ENCODE measurements around the gene FAM163B. TPM values are rescaled to one million over a fixed set of nuclear protein-coding genes. Genes with fewer than 3 reads are reported as not detected.

Gene FAM163B
- total RNA-seq, 1 donor from 2014 or later = not detected

DNA sequence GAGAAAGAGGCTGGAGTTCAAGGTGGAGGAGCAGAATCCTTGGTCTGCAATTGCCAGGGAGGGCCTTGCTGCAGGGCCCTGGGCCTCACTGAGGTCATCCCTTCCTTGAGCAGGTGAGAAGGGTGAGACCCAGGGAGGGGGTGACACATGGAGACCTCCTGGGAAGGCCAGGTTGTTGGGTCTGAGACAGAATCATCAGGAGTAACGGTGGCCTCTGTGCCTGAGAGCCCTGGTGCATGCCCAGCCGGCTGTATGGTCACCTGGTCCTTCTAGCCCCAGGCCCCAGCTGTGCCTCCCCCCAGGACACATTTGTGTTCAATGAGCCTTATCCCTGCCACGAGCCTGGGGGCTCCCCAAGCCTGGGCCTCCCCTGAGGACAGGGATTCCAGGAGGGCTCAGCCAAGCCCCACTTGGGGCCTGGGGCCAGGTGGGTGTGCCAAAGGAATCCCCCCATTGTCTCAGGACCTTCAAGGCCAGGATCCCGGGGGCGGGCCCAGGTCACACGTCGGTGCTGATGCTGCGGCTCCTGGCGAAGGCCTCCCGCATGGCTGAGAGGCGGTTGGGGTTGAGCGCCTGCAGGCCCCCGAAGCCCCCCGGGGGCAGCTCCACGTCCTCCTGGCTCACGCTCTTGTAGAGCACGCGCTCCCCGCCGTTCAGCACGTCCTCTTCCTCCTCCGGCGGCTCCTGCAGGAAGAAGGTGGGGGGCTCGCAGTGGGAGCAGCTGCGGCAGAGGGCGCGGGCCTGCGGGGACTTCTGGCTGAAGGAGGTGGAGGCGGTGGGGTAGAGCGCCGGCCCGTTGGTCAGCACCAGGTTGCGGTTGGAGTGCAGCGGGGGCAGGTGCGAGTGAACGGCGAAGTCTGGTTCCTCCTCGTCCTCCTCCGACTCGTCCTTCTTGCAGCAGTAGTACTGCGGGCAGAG, 30.4 kb downstream of the FAM163B start:
- Mint-ChIP-seq H3K27ac (ENCODE audit: unreplicated experiment) (no peak overlapping the region), H3K4me3 (ENCODE audit: unreplicated experiment) (no peak overlapping the region), H3K36me3 (ENCODE audit: unreplicated experiment) (no peaks in the 10 kb centered on the region), H3K27me3 (ENCODE audit: unreplicated experiment) (peaks cover 46% of the 10 kb centered on the region), H3K9me3 (ENCODE audit: unreplicated experiment) (no peaks in the 10 kb centered on the region), H3K4me1 (ENCODE audit: unreplicated experiment) (peaks cover 6% of the 10 kb centered on the region)
- TF ChIP-seq CTCF (IDR thresholded peaks at IDR 0.05) = no peak
- DNase-seq (ENCODE audit: extremely low spot score, unreplicated experiment) = no peak

- Mint-ChIP-seq H3K4me1 (ENCODE audit: unreplicated experiment) (peaks cover 6% of the 10 kb centered on the region), H3K9me3 (ENCODE audit: unreplicated experiment) (no peaks in the 10 kb centered on the region), H3K27me3 (ENCODE audit: unreplicated experiment) (peaks cover 46% of the 10 kb centered on the region), H3K27ac (ENCODE audit: unreplicated experiment) (no peak overlapping the region), H3K4me3 (ENCODE audit: unreplicated experiment) (no peak overlapping the region), H3K36me3 (ENCODE audit: unreplicated experiment) (no peaks in the 10 kb centered on the region)
- TF ChIP-seq CTCF (IDR thresholded peaks at IDR 0.05) = no peak
- no peak for DNase-seq (ENCODE audit: extremely low spot score, unreplicated experiment)
These were observed 31.5 kb downstream of the FAM163B start for GRCh38 chr9:133577737-133578112.

GRCh38 chr9:133576875-133577736, 32.1 kb downstream of the FAM163B start:
- no peak for DNase-seq (ENCODE audit: extremely low spot score, unreplicated experiment)
- H3K4me1 Mint-ChIP-seq (ENCODE audit: unreplicated experiment) = peaks cover 6% of the 10 kb centered on the region
- H3K4me3 Mint-ChIP-seq (ENCODE audit: unreplicated experiment) = no peak overlapping the region
- TF ChIP-seq CTCF (IDR thresholded peaks at IDR 0.05) = no peak
- no peaks in the 10 kb centered on the region for H3K9me3 Mint-ChIP-seq (ENCODE audit: unreplicated experiment)
- H3K36me3 Mint-ChIP-seq (ENCODE audit: unreplicated experiment) = no peaks in the 10 kb centered on the region
- no peak overlapping the region for H3K27ac Mint-ChIP-seq (ENCODE audit: unreplicated experiment)
- peaks cover 41% of the 10 kb centered on the region for H3K27me3 Mint-ChIP-seq (ENCODE audit: unreplicated experiment)

- Mint-ChIP-seq H3K27ac (ENCODE audit: unreplicated experiment) (no peak overlapping the region), H3K27me3 (ENCODE audit: unreplicated experiment) (peaks cover 33% of the 10 kb centered on the region), H3K4me3 (ENCODE audit: unreplicated experiment) (no peak overlapping the region), H3K4me1 (ENCODE audit: unreplicated experiment) (peaks cover 6% of the 10 kb centered on the region), H3K9me3 (ENCODE audit: unreplicated experiment) (no peaks in the 10 kb centered on the region), H3K36me3 (ENCODE audit: unreplicated experiment) (no peaks in the 10 kb centered on the region)
- TF ChIP-seq CTCF (IDR thresholded peaks at IDR 0.05) = no peak
- DNase-seq (ENCODE audit: extremely low spot score, unreplicated experiment) = no peak
These were observed 32.9 kb downstream of the FAM163B start for GRCh38 chr9:133576031-133576874.

Data from osteocyte (in vitro differentiated cells).